ENCODE results near the gene AKR1C1. TPM values are rescaled to one million over a fixed set of nuclear protein-coding genes. Genes with fewer than 3 reads are reported as not detected.

Gene AKR1C1
- total and polyA plus RNA-seq, 9 of the 15 experiments (the other 6 are each of a cell fraction or from before 2014, with no cell fraction given) = 43.5 to 180 (median 82.4) TPM

GRCh38 chr10:4937346-4937745 is 25.9 kb upstream of the AKR1C1 start:
- WGBS (ENCODE audit: insufficient coverage, low coverage, missing lambda C conversion rate) = 90% methylated on average over 19 of the region's 23 CpGs
- Histone ChIP-seq H3K9me1 (ENCODE audit: control insufficient read depth, insufficient read depth, low read length) (no peaks in the 10 kb centered on the region), H3K4me2 (ENCODE audit: insufficient read depth, low read length) (no peak overlapping the region), H3K4me3 (no peak overlapping the region), H3K4me1 (replicated peaks in 1 of 2; ENCODE audit: control insufficient read depth in 2 of 2, insufficient read depth in 2 of 2, low read length in 2 of 2) (peaks cover 0 to 20% of the 10 kb centered on the region in 2 experiments; a peak in 4 of 5 replicates), H3K27me3 (ENCODE audit: control insufficient read depth in 2 of 2, insufficient read depth in 2 of 2, low read length in 2 of 2) (no peaks in the 10 kb centered on the region), H3K9ac (ENCODE audit: insufficient read depth in 1 of 2, low read depth in 2 of 2, low read length in 2 of 2) (no peak overlapping the region), H4K20me1 (replicated peaks; ENCODE audit: control insufficient read depth, insufficient read depth, low read length) (no peaks in the 10 kb centered on the region), H3K79me2 (ENCODE audit: control insufficient read depth, insufficient read depth, low read length) (no peaks in the 10 kb centered on the region), H3K27ac (ENCODE audit: extremely low read depth, low read depth, low read length) (no peak overlapping the region), H3K36me3 (ENCODE audit: control insufficient read depth, insufficient read depth, low read length) (no peaks in the 10 kb centered on the region; the same call in 2 of the 3 replicates), H3K9me3 (replicated peaks; ENCODE audit: control insufficient read depth, insufficient read depth, low read depth, low read length) (no peaks in the 10 kb centered on the region), H2AFZ (ENCODE audit: low read depth, low read length) (no peak overlapping the region)
- ChIA-PET POLR2A (no interaction called here), CTCF (ENCODE audit: low intra/inter-chr PET ratio) (no interaction called here)
- intact Hi-C loops (cut with micrococcal nuclease) (no loop called here), in situ Hi-C loops (cut with MboI) (no loop called here)
- FAIRE-seq = no peak
- TF ChIP-seq MITF (IDR thresholded peaks at IDR 0.05) = no peak
- no peak for TF ChIP-seq EWSR1 (IDR thresholded peaks at IDR 0.05; ENCODE audit: borderline replicate concordance, low read depth, partially characterized antibody)
- no peak for DNase-seq (ENCODE audit: extremely low read depth in 1 of 4, low spot score in 3 of 4)
- ATAC-seq = no peak
- no TSS peak for BruUV-seq (replicated peaks)
